ENCODE measurements around the gene BCAR1.
"Not testable (repeated sequence)": the region's sequence is repeated elsewhere in the genome, so short reads cannot be mapped to it uniquely, and the experiment has no call there.

The BCAR1 gene

GRCh38 chr16:75252946-75253911 is 1.8 kb upstream of the BCAR1 start:
- no peak for DNase-seq

- DNase-seq: no peak
Measured at GRCh38 chr16:75252049-75252864, 833 bp upstream of the BCAR1 start.

GRCh38 chr16:75250809-75251279 is 580 bp downstream of the BCAR1 start:
- no peak for DNase-seq

GRCh38 chr16:75250089-75250808 is 1.2 kb downstream of the BCAR1 start:
- DNase-seq: no peak

GRCh38 chr16:75249441-75249840 is 2.0 kb downstream of the BCAR1 start:
- no peak for DNase-seq

- DNase-seq: no peak
Measured at GRCh38 chr16:75248536-75249380, 2.7 kb downstream of the BCAR1 start.

GRCh38 chr16:75248142-75248535 is 3.3 kb downstream of the BCAR1 start:
- DNase-seq: no peak

GRCh38 chr16:75247249-75247648 is 4.2 kb downstream of the BCAR1 start:
- DNase-seq: no peak

- DNase-seq: no peak
Measured at GRCh38 chr16:75246504-75247205, 4.8 kb downstream of the BCAR1 start.

- DNase-seq: no peak
Measured at GRCh38 chr16:75244844-75245758, 6.3 kb downstream of the BCAR1 start.

- DNase-seq: no peak
Measured at GRCh38 chr16:75244225-75244809, 7.1 kb downstream of the BCAR1 start.

- no peak for DNase-seq
Measured at GRCh38 chr16:75243667-75244224, 7.7 kb downstream of the BCAR1 start.

GRCh38 chr16:75242436-75243078 is 8.9 kb downstream of the BCAR1 start:
- DNase-seq: not testable (repeated sequence)

GRCh38 chr16:75241955-75242354 is 9.5 kb downstream of the BCAR1 start:
- no peak for DNase-seq

GRCh38 chr16:75241412-75241811 is 10.0 kb downstream of the BCAR1 start:
- no peak for DNase-seq

- DNase-seq: not testable (repeated sequence)
Measured at GRCh38 chr16:75240633-75241032, 10.8 kb downstream of the BCAR1 start.

- DNase-seq: no peak
Measured at GRCh38 chr16:75239542-75240122, 11.8 kb downstream of the BCAR1 start.

- DNase-seq: no peak
Measured at GRCh38 chr16:75238853-75239541, 12.4 kb downstream of the BCAR1 start.

Data from GDM1 (cell line).